Measurements from ENCODE around the gene DERL3.

Gene DERL3

DNA sequence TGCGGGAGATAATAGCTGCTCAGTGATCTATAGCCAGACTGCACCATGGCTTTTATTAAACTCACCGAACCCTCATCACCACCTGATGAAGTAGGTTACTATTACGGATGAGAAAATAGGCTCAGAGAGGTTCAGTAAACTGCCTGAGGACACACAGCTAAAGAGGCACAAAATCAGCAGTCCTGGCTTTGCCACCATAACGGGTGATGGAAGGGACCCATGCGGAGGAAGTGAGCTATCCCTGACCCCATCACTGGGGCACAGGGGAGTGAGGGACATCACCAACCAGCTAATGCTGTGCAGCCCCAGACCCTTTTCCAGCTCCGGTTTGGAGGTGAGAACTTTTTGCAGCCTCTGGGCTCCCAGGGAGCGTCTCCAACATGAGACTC is 7.3 kb upstream of the DERL3 start:
- DNase-seq = no peak

DNA sequence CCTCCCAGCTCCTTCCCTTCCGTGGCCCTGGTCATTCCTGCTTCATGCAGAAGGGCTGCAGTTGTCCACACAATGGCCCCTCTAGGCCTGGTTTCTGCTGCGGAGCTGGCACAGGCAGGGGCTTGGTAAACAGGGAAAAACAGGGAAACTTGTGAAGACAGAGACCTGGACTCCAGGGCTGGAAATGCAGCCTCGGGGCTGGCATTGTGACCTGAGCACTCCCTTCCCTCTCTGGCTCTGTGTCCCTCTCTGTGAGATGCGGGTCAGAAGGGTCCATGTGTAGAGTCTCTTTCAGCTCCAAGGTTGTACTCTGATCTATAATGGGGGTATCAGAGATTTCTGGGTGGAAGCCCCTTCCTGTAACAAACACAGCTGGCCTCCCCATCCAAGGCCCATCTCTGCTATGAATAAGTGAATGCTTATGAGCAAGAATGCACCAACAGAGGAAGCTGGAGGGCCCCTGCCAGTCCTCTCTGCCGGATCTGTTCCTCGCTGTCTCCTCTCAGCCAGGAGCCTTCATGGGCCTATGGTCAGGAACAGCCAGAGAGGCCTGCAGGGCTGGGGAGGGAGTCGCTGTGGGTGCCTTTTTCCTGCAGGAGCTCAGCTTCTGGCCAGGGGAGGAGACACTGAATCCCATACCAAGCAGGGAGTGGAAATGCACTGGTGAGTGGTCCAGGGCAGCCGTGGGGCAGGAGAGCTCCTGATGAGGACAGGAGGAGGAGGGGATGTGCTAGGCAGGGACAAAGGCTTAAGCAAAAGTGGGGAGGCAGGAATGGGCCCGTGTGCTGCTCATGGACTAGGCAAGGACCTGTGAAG is 6.7 kb upstream of the DERL3 start:
- DNase-seq = no peak

DNA sequence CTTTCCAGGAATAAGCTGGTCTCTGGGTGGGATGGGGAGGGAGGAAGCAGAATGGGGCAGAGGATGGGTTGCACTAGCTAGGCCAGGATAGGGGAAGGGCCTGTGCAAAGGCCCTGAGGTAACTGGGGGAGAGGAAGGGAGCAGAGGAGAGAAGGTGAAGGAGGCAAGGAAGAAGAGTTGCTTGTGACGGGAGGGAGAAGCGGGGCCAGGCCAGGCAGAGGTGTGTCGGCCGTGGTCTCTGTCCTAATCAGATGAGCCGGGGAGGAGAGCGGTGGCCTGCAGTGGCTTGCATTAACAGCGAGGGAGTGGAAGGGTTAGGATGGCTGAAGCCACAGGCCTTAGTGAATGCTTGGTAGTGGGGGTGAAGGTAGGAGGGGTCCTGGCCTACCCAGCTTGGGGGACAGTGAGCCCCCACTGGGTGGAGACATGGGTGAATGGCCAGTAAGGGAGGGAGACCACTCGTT is 6.0 kb upstream of the DERL3 start:
- no peak for DNase-seq

GRCh38 chr22:23842599-23842998 is 3.8 kb upstream of the DERL3 start:
- DNase-seq = no peak

DNA sequence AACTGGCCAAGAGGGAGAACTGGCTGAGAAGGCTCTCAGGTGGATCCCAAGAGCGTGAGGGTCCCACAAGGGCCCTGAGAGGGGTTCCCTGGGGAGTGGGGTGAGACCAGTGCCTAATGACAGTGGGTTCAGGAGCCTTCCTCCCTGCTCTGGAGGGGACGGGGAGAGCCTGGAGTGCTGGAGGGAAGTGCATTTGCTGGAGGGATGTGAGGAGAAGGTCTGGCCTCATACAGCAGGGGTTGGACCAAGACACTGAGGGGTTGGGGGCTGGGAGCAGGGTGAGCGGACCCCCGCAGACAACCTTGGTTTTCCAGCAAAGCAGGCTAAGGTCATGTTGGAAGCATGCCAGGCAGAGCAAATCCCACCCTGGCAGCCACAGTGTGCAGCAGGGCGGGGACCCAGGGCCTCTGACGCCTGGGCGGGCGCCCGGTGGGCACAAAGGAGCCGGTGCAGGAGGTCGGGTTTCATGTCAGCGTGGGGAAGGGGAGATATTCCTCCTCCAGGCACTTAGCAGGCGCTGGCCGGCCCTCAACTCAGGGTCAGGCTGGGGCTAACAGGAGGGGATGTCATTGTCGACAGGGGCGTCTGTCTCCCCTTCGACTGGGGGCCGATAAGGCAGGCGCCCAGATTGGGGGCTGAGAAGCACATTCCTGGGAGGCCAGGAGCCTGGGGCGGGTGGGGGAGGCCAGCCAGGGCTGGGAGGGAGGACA is 3.1 kb upstream of the DERL3 start:
- no peak for DNase-seq

DNA sequence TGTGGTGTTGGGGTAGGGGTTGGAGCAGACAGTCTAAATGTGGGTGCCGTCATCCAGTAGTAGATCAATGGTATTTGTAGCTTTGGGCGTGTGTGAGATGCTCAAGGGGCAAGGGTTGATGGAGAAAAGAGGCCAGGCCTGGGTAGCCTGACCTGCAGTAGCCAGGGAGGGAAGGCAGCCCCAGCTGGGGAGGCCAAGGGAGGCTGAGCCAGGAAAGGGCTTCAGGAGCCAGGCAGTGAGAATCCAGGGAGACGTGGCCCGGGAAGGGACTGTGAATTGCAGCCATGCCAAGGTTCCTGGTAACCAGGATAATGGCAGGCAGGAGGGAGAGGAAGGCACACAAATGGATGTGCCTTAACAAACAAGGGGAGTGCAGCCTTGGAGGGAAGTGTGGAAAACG is 2.5 kb upstream of the DERL3 start:
- no peak for DNase-seq

DNA sequence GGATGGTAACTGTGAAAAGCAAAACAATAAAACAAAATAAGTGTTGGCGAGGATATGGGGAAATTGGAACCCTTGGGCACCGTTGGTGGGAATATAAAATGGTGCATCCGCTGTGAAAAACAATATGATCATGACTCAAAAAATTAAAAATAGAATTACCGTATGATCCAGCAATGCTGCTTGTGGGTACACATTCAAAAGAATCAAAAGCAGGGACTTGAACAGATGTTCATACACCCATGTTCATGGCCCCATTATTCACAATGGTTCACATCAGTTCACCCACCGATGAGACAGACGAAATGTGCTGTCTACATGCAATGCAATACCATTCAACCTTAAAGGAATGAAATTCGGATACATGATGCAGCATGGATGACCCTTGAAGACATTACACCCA is 1.2 kb upstream of the DERL3 start:
- no peak for DNase-seq

GRCh38 chr22:23837911-23838680 is 710 bp downstream of the DERL3 start:
- no peak for DNase-seq

DNA sequence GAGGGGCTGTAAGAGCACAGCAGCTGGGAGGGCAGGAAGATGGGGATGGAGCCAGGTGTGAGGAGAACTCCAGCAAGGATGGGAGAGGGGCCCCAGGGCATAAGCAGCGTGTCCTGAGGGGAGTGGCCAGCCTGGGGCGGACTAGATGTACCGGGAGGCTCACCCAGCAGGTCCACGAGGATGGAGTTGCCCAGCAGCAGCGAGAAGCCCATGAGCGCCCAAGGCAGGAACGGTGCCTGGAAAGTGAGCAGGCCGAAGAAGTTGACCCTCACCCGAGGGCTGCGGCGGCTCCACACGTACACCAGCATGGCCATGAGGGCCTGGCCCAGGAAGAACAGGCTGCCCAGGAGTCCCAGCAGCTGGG is 1.3 kb downstream of the DERL3 start:
- DNase-seq = no peak

DNA sequence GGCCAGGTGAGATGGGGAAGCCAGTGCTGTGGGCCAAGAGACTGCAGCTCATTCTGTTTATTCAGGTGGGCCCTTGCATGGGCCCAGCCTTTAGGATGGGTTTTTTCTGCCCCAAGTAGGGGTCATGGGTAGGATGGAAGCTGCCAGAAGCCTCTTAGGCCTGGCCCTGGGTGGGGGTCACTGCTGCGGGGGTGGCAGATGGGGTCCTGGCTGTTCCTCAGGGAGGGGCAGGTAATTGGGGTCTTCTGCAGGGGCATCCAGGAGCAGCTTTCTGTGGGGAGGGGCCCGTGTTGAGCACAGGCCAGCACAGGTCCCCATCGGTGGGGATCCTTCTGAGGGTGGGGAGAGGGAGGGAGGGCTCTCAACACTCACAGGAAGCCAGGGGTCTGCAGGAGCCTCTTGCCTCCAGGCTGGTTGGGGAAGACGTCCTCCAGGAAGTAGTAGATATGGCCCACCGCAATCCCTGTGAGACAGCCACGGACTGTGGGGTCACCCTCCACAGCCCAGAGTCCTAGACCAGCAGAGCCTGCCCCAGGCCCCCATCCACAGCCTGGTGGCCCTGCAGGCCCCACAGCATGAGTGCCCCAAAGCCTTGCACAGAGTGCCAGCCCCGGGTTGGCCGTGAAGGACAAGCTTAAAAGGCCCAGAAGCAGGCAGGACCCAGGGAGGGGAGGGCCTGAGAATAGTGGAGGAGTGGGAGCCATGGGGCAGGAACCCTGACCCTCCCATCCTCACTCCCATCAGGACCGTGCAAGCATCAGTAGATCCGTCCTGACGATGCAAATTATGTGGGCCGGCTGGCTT is 1.9 kb downstream of the DERL3 start:
- no peak for DNase-seq

GRCh38 chr22:23836281-23836680 is 2.5 kb downstream of the DERL3 start:
- DNase-seq = no peak

- no peak for DNase-seq
Measured at GRCh38 chr22:23835484-23836144, 3.2 kb downstream of the DERL3 start.

DNA sequence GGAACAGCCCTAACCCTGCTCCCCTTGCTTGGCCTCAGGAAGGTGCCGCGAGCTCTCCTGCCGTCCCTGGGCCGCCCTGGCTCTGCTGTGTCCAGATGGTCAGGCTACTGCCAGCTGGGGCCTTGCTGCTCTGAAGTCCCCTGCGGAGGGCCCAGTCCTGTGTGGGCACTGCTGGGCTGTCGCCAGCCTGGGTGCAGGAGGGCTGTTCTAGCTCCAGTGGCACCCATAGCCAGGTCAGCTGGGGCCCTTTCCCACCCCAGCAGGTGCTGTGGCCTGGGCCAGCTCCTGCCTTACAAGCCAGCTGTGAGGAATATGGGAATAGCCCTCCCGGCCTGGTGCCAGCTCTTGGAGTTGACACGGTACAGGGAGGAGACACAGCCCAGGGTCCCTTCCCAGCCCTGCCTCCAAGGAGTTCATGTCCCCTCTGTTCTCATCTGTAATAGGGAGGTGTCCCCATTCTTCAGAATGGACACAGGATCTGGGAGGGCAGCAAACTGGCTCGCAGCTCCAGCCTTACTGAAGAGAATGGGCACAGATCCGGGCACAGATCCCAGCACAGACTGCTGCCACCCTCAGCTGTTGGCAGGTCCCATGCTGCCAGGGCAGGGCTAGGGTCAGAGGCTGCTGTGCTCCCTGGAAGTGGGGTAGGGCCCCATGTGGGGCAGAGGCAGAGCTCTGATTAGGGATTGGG is 3.9 kb downstream of the DERL3 start:
- no peak for DNase-seq

DNA sequence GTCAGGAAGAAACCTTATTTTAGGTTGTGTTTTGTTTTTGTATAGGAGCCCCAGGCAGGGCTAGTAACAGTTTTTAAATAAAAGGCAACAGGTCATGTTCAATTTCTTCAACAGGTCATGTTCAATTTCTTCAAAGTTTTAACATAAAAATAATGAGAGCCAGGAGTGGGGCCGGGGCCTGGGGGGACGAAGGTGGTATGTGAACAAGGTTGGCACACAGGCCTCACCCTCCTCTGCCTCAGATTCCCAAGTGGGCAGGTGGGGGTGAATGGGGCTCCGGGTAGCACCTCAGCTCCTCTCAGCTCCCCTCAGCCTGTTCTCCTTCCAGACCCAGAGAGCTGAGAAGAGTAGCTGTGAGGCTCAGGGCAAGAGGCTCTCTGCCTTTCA is 4.4 kb downstream of the DERL3 start:
- DNase-seq = no peak

GRCh38 chr22:23833911-23834317 is 4.9 kb downstream of the DERL3 start:
- DNase-seq = no peak

- DNase-seq = no peak
Measured at GRCh38 chr22:23833017-23833751, 5.6 kb downstream of the DERL3 start.

DNA sequence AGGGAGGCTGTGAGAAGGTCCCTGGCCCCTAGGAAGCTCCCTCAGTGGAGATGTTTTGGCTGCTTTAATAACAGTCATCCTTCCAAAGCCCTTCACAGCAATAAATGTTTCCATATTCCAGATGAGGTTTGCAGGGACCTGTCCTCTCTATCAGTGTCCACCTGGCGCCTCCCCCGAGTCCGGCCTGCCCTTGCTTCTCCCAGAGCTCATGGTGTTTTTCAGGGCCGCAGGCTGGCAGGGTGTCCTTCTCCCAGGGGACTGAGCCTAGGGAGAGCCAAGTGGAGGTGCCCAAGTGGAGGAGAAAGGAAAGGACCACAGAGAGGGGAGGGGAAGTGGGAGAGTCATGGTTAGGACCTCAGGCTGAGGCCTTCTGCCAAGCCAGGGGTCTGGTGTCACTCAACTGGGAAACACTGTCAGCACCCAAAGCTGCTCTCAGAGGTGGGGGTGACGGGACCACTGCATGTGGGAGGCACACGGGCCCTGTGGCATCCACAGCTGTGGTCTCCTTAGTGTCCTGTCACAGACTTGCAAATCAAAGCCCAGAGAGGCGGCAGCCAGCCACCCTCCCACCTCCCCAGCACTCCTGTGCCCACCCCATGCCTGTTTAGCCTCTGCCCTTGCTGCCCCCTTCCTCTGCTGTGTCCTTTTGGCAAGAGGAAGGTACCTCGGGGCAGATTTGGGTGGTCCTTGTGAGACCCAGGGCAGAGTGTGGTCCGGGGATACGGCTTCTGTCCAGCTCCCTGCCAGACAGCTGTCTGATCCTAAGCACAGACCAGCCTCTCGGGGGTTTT is 6.4 kb downstream of the DERL3 start:
- DNase-seq = no peak

DNA sequence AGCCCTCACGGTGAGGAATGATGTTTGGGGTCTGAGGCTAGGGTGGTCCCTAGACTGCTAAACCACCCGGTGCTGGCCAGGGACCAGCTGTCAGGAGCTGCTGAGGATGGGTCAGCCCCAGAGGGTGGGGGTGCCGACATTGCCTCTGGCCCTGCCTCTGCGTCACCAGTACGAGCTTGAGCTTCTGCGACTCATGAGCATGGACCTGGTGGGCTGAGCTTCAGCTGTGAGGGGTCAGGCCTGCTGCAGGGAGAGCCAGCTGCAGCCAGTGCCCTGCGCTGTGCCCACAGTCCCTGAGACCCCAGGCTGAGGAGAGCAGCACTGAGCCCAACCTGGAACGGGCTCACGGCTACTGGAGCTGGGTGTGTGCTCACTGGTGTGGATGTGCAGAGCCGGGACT is 7.0 kb downstream of the DERL3 start:
- DNase-seq = no peak

GRCh38 chr22:23831261-23831660 is 7.5 kb downstream of the DERL3 start:
- no peak for DNase-seq

- peak; percentile 82 for DNase-seq
Measured at GRCh38 chr22:23829845-23830372, 8.9 kb downstream of the DERL3 start.
